Hepatocyte (in vitro differentiated cells): ENCODE results near the gene MGLL. TPM values are rescaled to one million over a fixed set of nuclear protein-coding genes. Genes with fewer than 3 reads are reported as not detected.

Source experiments
- DNase-seq: peaks from one replicate; pipeline ENCODE4 v3.0.0-alpha.2; 2016; ENCODE audit warnings: low spot score
- H2AFZ ChIP-seq: fragments of 200-600 bp; sonication (generic); 2 replicates; pipeline ENCODE4 v1.6.0; 2016; ENCODE audit warnings: antibody characterized with exemption, mild to moderate bottlenecking
- H3K27ac ChIP-seq: fragments of 200-600 bp; sonication (generic); 2 replicates; pipeline ENCODE4 v1.5.1; 2016; ENCODE audit warnings: mild to moderate bottlenecking
- H3K27me3 ChIP-seq: fragments of 200-600 bp; sonication (generic); 2 replicates; pipeline ENCODE4 v1.6.1; 2016
- H3K36me3 ChIP-seq: fragments of 200-600 bp; sonication (generic); replicated peaks from 2 replicates; pipeline ENCODE4 v1.5.1; 2016; ENCODE audit warnings: low read depth; ENCODE audit not compliant: insufficient read depth
- H3K4me1 ChIP-seq: fragments of 200-600 bp; sonication (generic); 2 replicates; pipeline ENCODE4 v1.5.1; 2016; ENCODE audit warnings: mild to moderate bottlenecking, moderate library complexity; ENCODE audit not compliant: insufficient read depth
- H3K4me2 ChIP-seq: fragments of 200-600 bp; sonication (generic); 2 replicates; pipeline ENCODE4 v1.6.0; 2016
- H3K4me3 ChIP-seq: fragments of 200-600 bp; sonication (generic); 2 replicates; pipeline ENCODE4 v1.5.1; 2016; ENCODE audit warnings: mild to moderate bottlenecking
- H3K79me2 ChIP-seq: fragments of 200-600 bp; sonication (generic); 2 replicates; pipeline ENCODE4 v1.6.0; 2017; ENCODE audit warnings: mild to moderate bottlenecking
- H3K9me2 ChIP-seq: fragments of 200-600 bp; sonication (generic); replicated peaks from 2 replicates; pipeline ENCODE4 v1.6.0; 2017; ENCODE audit warnings: mild to moderate bottlenecking; ENCODE audit not compliant: insufficient read depth
- H3K9me3 ChIP-seq: fragments of 200-600 bp; sonication (generic); 2 replicates; pipeline ENCODE4 v1.5.1; 2016; ENCODE audit warnings: low read depth, mild to moderate bottlenecking
- H4K20me1 ChIP-seq: fragments of 200-600 bp; sonication (generic); 2 replicates; pipeline ENCODE4 v1.6.0; 2016; ENCODE audit warnings: mild to moderate bottlenecking; ENCODE audit not compliant: insufficient read depth, poor library complexity, severe bottlenecking
- EZH2 ChIP-seq: fragments of 200-600 bp; sonication (generic); IDR thresholded peaks from 2 replicates; pipeline ENCODE4 v1.6.1; 2016; ENCODE audit warnings: antibody characterized with exemption, mild to moderate bottlenecking, borderline replicate concordance
- EZH2phosphoT487 ChIP-seq: fragments of 200-600 bp; sonication (generic); IDR thresholded peaks from one replicate; pipeline ENCODE4 v1.6.1; 2018; ENCODE audit warnings: antibody characterized with exemption, mild to moderate bottlenecking, low read depth, moderate library complexity; ENCODE audit not compliant: unreplicated experiment, severe bottlenecking
- WGBS: methylation state at CpG from one replicate; pipeline ENCODE4 v1.1.6; 2016; ENCODE audit warnings: low lambda C conversion rate; ENCODE audit errors: missing lambda C conversion rate; 5-methylcytosine and 5-hydroxymethylcytosine counted together
- polyA plus RNA-seq: library from polyadenylated mRNA; unstranded; fragments of >200 nt; fragmentation: Nextera tagmentation; extraction: Ambion mirVana; gene quantifications from 2 replicates; pipeline ENCODE4 v1.2.1, GENCODE V29; 2016
- total RNA-seq: library from RNA; depleted of rRNA; stranded (reverse); fragments of >200 nt; gene quantifications from 2 replicates; pipeline ENCODE4 v1.2.3, GENCODE V29; 2014
- TF ChIP-seq, protein P1 (sequence below): fragments of 200-600 bp; sonication (generic); IDR thresholded peaks from 2 replicates; pipeline ENCODE4 v1.5.1; 2016; ENCODE audit warnings: antibody characterized with exemption, mild to moderate bottlenecking; ENCODE audit not compliant: poor library complexity

MGLL gene
- total and polyA plus RNA-seq, 2 experiments from 2014 or later = 7.3 to 21.4 TPM

DNA sequence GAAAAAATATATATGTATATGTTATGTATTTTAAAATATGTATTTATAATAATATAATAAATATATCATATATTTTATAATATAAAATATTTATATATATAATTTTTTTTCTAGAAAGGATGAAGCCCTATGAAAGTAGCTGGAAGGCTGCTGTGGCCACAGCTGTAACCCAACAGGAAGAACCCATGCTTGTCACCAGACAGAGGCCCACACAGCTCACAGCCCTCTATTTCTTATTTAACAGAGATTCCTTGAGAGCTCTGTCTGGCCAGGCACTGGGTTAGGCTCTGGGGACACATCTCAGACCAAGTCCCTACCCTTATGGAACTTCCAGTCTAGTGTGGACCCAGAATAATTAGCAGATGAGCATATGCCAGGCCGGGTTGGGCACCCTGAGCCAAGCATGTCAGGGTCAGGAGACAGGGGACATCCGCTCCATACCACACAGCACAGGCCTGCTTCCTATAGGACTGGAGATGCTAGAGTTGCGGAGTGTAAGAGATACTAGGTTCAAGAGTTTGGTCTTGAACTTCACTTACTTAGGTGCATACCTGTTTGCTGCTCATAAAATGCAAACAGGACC lies 20.5 kb downstream of the MGLL start:
- H3K27me3 ChIP-seq = no peaks in the 10 kb centered on the region
- H3K79me2 ChIP-seq = no peaks in the 10 kb centered on the region
- 95% methylated on average over 3 of the region's 3 CpGs for WGBS
- H3K4me1 ChIP-seq = no peaks in the 10 kb centered on the region
- TF ChIP-seq EZH2phosphoT487 (no peak), EZH2 (no peak)
- TF ChIP-seq, protein P1, sequence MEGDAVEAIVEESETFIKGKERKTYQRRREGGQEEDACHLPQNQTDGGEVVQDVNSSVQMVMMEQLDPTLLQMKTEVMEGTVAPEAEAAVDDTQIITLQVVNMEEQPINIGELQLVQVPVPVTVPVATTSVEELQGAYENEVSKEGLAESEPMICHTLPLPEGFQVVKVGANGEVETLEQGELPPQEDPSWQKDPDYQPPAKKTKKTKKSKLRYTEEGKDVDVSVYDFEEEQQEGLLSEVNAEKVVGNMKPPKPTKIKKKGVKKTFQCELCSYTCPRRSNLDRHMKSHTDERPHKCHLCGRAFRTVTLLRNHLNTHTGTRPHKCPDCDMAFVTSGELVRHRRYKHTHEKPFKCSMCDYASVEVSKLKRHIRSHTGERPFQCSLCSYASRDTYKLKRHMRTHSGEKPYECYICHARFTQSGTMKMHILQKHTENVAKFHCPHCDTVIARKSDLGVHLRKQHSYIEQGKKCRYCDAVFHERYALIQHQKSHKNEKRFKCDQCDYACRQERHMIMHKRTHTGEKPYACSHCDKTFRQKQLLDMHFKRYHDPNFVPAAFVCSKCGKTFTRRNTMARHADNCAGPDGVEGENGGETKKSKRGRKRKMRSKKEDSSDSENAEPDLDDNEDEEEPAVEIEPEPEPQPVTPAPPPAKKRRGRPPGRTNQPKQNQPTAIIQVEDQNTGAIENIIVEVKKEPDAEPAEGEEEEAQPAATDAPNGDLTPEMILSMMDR = no peak
- DNase-seq = no peak
- no peak overlapping the region for H2AFZ ChIP-seq
- H3K4me3 ChIP-seq = no peak overlapping the region
- no peaks in the 10 kb centered on the region for H3K9me3 ChIP-seq
- H3K9me2 ChIP-seq = no peaks in the 10 kb centered on the region
- no peak overlapping the region for H3K4me2 ChIP-seq
- no peaks in the 10 kb centered on the region for H4K20me1 ChIP-seq
- H3K27ac ChIP-seq = no peak overlapping the region
- H3K36me3 ChIP-seq = no peaks in the 10 kb centered on the region

- Histone ChIP-seq H3K4me3 (no peak overlapping the region), H3K27me3 (no peaks in the 10 kb centered on the region), H3K36me3 (no peaks in the 10 kb centered on the region), H3K27ac (no peak overlapping the region), H3K9me3 (no peaks in the 10 kb centered on the region), H3K79me2 (no peaks in the 10 kb centered on the region), H3K4me2 (no peak overlapping the region), H3K4me1 (no peaks in the 10 kb centered on the region), H2AFZ (no peak overlapping the region), H3K9me2 (no peaks in the 10 kb centered on the region), H4K20me1 (no peaks in the 10 kb centered on the region)
- 77% methylated on average over 2 of the region's 2 CpGs for WGBS
- DNase-seq = no peak
- TF ChIP-seq EZH2phosphoT487 (no peak), EZH2 (no peak)
- TF ChIP-seq, protein P1 = no peak
Observed at GRCh38 chr3:127800508-127800907, 21.8 kb downstream of the MGLL start.

DNA sequence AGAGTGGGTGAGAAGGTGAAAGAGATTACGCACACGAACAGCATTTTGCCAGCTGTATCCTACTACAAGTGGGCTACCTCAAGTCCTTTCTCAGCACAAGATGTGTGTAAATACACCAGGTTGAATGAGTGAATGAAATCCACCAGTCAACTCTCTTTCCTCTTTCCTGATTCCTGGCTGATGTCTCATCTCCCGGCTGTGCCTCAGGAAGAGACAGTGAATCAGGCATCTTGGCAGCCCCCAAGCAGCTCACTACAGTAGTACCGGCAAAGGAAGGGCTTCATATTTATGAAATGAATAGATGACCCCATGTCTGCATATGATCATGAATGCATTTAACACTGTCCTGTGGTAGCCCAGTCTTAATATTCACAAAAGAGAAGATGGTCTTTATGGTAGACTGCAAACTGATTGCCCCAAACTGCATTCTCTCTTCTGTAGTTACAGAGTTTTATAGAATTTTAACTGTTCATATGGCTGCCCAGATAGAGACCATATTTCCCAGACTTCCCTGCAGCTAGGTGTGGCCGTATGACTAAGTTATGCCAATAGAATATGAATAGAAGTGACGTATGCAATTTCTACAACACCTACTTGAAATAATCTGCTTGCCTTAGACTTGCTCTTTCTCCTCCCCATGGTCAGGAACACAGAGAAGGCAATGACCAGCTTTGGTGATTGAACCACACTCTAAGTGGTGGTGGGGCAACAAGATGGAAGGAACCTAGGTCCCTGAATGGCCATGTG lies 22.7 kb downstream of the MGLL start:
- no peak overlapping the region for H2AFZ ChIP-seq
- 94% methylated on average over 6 of the region's 6 CpGs for WGBS

More for the DNA sequence above, 22.7 kb downstream of the MGLL start:
- Histone ChIP-seq H4K20me1 (no peaks in the 10 kb centered on the region), H3K9me3 (no peaks in the 10 kb centered on the region), H3K79me2 (no peaks in the 10 kb centered on the region), H3K4me3 (no peak overlapping the region), H3K27me3 (no peaks in the 10 kb centered on the region), H3K9me2 (no peaks in the 10 kb centered on the region), H3K36me3 (no peaks in the 10 kb centered on the region), H3K4me2 (no peak overlapping the region), H3K27ac (no peak overlapping the region), H3K4me1 (no peaks in the 10 kb centered on the region)
- no peak for DNase-seq
- TF ChIP-seq EZH2 (no peak), EZH2phosphoT487 (no peak)
- TF ChIP-seq, protein P1 = no peak
